ENCODE data around the gene PRR5L.

Gene PRR5L

GRCh38 chr11:36402568-36403170, 106.6 kb downstream of the PRR5L start:
- DNase-seq (ENCODE audit: low read depth), result no peak

GRCh38 chr11:36403661-36404060, 107.6 kb downstream of the PRR5L start:
- no peak for DNase-seq (ENCODE audit: low read depth)

DNA sequence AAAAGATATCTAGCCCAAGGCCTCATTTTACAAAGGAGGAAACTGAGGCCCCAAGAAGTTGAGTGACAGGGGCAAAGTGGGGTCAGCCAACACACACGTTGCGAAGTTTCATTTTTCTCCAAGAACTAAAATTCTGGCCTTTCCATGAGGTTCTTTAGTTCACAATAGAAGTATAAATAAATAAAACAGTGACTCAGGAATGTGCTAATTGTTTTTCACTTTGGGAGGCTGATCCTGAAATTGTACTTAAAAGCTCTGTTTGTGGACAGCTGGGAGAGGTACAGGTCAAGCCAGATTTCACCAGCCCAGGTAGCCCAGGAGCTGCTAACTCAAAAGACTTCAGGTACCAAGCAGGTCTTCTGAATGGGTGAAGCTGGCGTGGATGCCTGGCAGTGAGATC, 108.7 kb downstream of the PRR5L start:
- DNase-seq (ENCODE audit: low read depth), result no peak

GRCh38 chr11:36405585-36406367, 109.7 kb downstream of the PRR5L start:
- DNase-seq (ENCODE audit: low read depth), result no peak

DNA sequence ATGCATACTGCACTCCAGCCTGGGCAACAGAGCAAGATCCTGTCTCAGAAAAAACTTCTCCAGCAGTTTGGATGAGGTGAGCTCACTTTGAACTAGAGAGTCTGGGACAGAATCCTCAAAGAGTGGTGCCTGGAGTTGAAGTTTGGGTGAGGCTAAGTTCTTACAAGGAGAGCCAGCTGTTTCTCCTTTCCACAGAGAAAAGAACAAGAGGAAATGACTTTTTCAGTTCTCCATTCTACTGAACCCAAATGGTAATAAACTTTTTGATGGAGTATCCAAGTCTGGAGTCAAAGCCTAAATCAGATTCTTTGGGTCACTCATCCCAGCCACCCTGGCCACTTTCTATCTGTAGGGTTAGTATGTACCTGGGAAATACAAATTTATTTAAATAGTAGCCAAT, 111.3 kb downstream of the PRR5L start:
- DNase-seq (ENCODE audit: low read depth), result no peak

DNA sequence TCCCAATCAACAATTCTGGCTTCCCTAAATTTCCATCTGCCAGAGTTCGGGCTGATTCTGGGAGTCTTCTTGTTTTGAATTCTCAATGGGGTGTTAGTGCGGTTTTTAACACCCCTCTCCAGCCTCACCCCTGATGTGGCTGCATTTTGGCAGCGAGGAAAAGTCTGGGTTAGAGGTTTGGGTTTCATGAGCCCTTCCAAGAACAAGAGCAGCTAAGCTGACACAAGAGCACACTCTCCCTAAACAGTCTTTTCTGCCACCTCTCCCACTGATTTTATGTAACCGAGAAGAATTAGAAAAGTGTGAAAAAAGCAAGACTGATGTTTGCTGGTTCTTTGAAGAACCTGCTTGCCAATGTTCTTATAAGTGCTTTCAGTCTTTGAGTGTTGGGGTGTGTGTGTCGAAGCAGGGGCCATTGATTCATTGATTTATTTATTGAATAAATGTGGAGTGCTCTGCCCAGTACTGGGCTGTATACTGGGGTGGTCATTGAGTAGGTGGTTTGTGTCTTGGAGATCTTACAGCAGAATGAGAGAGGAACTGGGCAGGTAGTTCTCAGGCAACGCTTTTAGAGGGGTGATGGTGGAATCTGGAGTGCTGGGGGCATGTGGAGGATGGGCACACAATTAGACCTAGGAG, 112.5 kb downstream of the PRR5L start:
- no peak for DNase-seq (ENCODE audit: low read depth)

DNA sequence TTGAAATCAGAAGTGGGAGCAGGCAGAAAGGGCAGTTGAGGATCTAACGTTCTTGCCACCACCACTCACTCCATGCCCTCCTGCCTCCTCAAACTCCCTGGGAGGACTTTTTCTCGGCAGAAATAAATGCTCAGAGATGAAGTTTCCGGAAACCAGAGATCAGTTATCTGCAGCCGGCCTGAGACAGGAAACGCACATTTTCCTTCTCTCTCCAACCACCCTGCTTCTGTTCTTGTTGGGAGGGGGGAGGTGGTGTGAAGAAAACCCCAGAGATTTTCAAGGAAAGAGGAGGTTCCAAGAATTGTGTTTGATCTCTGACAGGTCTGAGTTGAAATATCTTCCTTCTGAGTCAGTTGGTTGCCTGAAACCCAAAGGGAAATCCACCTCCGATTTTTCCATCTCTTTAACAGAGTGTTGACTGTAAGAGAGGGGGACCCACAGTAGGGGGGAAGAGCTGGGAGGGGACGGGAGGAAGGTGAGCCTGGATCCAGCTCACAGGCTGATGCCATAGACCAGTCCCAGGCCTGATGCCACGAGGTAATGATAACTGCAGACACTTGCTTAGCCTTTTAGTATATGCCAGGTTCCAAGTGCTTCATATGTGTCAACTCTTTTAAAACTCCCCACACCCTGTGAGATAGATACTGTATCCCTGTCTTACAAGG, 113.2 kb downstream of the PRR5L start:
- DNase-seq (ENCODE audit: low read depth), result no peak

- no peak for DNase-seq (ENCODE audit: low read depth)
These were observed 115.1 kb downstream of the PRR5L start for GRCh38 chr11:36411202-36411640.

- no peak for DNase-seq (ENCODE audit: low read depth)
These were observed 116.8 kb downstream of the PRR5L start for GRCh38 chr11:36412781-36413383.

GRCh38 chr11:36417154-36417553, 121.1 kb downstream of the PRR5L start:
- DNase-seq (ENCODE audit: low read depth), result no peak

DNA sequence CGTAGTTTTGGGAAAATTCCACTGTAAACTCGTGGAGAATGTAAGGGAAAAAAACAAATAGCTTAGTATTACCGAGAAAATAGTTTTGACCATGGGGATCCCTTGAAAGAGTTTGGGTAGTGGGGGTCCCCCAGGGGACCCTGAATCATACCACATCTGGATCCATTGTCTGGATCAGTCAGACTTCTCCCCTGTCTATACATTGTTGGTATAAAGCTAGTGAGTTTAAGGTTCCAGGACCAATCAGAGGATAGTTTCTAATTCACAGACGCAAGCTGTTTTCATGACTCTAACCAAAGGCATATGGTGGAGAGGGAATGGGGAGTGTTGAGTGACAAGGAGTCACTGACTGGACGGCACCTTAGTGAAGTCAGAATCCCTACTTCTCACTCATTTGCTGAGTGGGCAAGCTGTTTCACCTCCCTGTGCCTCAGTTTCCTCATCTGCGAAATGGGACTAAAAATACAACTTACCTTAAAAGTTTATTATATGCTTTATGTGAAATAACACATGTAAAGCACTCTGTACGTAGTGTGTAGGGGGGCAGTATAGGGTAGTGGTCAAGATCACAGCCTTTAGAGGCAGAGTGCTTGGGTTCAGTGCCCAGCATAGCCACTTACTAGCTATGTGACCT, 123.8 kb downstream of the PRR5L start:
- no peak for DNase-seq (ENCODE audit: low read depth)

DNA sequence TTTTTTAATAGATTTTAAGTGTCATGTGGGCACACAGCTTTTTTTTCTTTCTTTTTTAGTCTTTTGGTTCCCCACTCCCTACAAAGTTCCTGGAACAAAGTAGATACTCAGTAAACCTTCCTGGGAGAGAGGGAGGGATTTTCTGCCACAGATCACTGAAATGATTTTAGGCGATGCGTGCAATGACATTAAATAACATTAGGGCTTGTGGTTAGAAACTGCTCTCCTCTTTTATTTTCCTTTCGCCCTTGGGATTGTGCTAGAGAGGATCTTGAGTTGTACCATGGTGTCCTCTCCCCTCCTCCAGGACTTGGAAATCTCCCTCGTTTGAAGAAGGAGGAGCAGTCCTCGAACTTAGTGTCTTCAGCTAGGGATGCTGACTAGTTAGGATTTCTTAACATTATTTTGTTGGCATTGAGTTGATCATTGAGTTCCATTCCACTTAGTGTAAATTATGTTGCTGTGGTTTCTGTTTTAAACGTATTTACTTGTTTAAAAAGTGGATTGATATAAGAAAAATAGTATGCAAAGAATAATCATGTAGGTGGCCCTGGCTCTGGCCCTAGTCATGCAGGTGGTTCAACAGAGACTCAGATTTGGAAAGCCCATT, 125.6 kb downstream of the PRR5L start:
- DNase-seq (ENCODE audit: low read depth), result no peak

GRCh38 chr11:36425561-36426081, 129.5 kb downstream of the PRR5L start:
- DNase-seq (ENCODE audit: low read depth), result no peak

- no peak for DNase-seq (ENCODE audit: low read depth)
These were observed 130.2 kb downstream of the PRR5L start for GRCh38 chr11:36426226-36426848.

- no peak for DNase-seq (ENCODE audit: low read depth)
These were observed 131.0 kb downstream of the PRR5L start for GRCh38 chr11:36427079-36427478.

DNA sequence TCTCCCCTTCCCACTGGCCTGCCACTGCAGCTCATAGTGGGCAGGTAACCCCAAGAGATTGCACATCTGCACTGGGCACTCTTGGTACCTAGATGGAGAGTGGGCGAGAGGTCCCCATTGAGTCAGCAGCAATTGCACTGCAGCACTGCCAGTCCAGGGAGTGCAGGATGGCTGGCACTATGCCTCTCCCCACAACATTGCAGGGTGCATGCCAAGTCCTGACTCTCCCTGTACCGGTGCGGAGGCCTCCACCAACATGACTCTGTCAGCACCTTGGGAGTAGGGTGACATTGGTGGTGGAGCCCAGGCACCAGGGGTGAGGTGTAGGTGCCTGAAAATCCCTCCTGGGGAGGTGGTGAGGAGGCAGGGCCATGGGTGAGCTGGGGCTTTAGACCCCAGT, 131.8 kb downstream of the PRR5L start:
- DNase-seq (ENCODE audit: low read depth), result no peak

- DNase-seq (ENCODE audit: low read depth), result no peak
These were observed 135.5 kb downstream of the PRR5L start for GRCh38 chr11:36431429-36432092.

- no peak for DNase-seq (ENCODE audit: low read depth)
These were observed 136.0 kb downstream of the PRR5L start for GRCh38 chr11:36432093-36432469.

DNA sequence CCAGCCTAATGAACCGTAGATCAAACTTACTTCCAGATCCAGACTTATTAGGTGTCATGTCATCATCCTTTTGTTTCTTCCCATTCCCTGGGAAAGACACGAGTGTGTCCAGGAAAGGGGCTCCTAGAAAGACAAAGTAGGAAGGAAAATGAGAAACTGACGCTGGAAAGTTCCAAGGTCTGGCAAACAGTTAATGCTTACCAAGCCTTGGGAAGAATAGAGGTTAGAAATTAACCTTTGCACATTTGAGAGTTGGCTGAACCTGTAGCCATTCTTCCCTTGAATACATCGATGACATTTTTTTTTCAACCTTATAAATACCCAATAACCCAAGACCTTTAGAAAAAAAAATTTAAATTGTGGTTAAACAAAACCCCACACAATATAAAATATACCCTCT, 136.7 kb downstream of the PRR5L start:
- DNase-seq (ENCODE audit: low read depth), result no peak

DNA sequence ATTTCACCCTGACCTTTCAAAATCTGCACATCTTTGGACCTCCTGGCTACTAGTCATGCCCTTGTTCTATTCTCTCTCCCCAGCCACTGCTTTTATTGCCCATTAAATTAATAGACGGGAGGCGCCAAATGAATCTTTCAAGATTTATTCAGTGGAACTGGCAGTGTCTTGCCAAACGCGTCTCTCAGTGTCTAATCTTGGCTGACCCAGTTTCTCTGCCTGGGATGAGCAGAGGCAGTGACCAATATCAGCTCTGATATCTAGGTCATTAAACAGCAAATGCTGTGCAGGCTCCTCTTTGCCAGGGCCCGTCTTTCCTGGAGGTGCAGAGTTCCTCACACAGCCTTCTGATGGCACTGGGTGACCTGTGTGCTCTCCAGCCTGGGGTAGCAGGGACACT, 140.0 kb downstream of the PRR5L start:
- DNase-seq (ENCODE audit: low read depth), result no peak
